Activated naive CD8-positive, alpha-beta T cell treated with anti-CD3 and anti-CD28 coated beads, Interleukin-2, amount 50 U/mL, for 16 hours (primary cell): ENCODE data around the gene FGF22.

Source experiments
- DNase-seq: peaks from one replicate; pipeline ENCODE4 v3.0.0-alpha.2; 2020; ENCODE audit warnings: low read depth, low spot score

The FGF22 gene

GRCh38 chr19:679418-680286, 40.0 kb downstream of the FGF22 start:
- no peak for DNase-seq

DNA sequence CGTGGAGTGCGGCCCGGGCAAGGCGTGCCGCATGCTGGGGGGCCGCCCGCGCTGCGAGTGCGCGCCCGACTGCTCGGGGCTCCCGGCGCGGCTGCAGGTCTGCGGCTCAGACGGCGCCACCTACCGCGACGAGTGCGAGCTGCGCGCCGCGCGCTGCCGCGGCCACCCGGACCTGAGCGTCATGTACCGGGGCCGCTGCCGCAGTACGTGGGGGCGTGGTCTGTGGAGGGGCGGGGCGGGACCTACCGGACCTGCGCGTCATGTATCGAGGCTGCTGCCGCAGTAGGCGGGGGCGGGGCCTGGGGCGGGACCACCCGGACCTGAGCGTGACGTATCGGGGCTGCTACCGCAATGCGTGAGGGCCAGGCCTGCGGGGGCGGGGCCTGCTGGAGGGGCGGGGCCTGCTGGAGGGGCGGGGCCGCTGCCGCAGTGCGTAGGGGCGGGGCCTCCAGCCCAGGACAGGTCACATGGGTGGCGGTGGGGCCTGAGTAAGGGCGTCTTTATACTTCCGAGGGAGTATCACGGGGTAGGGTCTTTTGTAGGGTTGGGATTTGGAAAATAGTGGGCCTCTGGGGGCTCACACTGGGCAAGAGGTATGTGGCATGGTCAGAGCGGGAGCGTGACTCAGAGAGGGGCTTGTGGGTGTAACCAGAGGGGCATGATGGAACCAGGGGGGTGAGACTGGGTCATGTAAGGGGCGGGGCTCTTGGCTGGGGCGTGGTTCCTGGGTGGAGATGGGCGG, 40.8 kb downstream of the FGF22 start:
- peak; percentile 100 for DNase-seq

DNA sequence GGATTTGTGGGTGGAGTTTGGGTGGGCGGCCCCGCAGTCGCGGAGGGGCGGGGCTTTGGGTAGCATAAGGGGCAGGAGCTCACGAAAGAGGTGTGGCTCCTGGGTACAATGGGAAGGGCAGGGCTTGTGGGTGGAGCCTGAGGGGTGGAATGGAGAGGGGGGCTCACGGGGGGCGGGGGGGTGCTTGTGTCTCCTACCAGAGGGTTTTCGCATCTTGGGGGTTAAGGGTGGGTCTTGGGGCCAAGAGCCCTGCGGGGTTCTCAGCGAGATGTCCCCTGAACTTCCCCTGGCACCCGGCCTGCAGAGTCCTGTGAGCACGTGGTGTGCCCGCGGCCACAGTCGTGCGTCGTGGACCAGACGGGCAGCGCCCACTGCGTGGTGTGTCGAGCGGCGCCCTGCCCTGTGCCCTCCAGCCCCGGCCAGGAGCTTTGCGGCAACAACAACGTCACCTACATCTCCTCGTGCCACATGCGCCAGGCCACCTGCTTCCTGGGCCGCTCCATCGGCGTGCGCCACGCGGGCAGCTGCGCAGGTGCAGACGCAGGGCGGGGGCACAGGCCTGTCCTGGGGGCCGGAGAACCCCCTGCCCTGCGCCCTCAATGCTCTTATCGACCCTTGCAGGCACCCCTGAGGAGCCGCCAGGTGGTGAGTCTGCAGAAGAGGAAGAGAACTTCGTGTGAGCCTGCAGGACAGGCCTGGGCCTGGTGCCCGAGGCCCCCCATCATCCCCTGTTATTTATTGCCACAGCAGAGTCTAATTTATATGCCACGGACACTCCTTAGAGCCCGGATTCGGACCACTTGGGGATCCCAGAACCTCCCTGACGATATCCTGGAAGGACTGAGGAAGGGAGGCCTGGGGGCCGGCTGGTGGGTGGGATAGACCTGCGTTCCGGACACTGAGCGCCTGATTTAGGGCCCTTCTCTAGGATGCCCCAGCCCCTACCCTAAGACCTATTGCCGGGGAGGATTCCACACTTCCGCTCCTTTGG, 41.6 kb downstream of the FGF22 start:
- no peak for DNase-seq

DNA sequence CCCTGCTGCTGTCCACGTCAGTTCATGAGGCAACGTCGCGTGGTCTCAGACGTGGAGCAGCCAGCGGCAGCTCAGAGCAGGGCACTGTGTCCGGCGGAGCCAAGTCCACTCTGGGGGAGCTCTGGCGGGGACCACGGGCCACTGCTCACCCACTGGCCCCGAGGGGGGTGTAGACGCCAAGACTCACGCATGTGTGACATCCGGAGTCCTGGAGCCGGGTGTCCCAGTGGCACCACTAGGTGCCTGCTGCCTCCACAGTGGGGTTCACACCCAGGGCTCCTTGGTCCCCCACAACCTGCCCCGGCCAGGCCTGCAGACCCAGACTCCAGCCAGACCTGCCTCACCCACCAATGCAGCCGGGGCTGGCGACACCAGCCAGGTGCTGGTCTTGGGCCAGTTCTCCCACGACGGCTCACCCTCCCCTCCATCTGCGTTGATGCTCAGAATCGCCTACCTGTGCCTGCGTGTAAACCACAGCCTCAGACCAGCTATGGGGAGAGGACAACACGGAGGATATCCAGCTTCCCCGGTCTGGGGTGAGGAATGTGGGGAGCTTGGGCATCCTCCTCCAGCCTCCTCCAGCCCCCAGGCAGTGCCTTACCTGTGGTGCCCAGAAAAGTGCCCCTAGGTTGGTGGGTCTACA, 43.1 kb downstream of the FGF22 start:
- no peak for DNase-seq

GRCh38 chr19:685454-685931, 45.8 kb downstream of the FGF22 start:
- DNase-seq: no peak

DNA sequence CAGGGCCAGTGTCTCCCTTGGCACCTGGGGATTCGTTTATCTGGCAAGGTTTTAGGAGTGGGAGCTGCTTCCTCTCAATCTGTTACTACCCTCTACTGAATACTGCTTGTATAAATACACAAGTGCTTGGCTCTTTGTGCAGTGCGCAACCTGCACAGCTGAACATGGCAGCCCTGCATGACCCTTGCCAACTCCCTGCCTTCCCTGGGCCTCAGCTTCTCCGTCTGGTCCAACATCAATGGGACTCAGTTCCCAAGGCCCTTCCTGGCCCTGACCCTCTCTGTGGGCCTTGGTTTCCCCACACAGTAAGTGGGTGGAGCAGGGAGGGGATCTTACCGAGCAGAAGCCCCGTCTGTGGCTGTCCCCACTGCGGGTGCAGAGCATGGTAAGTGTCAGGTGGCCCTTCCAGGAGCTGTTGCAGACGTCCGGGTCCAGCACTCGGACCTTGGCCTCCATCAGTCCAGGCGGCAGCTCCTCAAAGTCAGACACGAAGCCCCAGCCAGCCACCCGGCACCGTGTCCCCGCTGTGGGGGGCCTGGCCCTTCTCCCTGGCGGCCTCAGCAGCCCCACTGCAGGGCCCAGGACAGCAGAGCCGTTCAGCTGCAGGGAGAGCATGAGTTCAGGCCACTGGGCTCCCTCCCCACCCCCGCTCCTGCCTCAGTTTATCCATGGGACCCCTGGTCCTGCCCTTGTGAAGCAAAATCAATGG, 47.1 kb downstream of the FGF22 start:
- DNase-seq: no peak

GRCh38 chr19:687569-688166, 48.0 kb downstream of the FGF22 start:
- no peak for DNase-seq

DNA sequence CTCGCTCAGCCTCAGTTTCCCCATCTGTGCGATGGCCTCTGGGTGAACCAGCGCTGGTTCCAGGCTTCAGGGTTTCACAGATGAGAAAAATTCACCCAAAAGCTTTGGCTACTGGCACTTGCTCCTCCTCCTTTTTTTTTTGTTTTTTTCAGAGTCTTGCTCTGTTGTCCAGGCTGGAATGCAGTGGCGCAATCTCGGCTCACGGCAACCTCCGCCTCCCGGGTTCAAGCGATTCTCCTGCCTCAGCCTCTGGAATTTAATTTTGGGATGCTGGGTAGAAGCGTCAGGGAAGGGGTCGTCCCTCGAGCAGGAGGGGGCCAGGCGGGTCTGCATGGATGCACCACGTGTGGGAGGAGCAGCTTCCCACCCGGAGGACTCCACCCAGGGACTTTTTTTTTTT, 48.5 kb downstream of the FGF22 start:
- DNase-seq: no peak

- no peak for DNase-seq
These were observed 49.3 kb downstream of the FGF22 start for GRCh38 chr19:688992-689391.

DNA sequence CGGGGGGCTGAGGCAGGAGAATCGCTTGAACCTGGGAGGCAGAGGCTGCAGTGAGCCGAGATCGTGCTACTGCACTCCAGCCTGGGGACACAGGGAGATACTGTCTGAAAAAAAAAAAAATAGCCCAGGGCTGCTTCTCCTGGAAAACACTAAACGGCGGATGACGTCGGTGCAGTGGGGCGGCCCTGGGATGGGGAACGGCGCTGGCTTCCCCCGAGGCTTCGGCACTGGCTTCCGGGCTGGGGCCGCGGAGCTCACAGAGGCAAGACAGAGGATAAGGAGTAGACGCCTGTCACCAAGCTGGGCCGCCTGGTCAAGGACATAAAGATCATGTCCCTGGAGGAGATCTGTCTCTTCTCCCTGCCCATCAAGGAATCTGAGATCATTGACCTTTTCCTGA, 50.5 kb downstream of the FGF22 start:
- DNase-seq: no peak
